PFSK-1 (cell line): ENCODE data around the gene NEUROG2.

Experiments
- FOXP2 ChIP-seq: optimal IDR thresholded peaks from 2 replicates; pipeline ENCODE3; 2011; ENCODE audit warnings: borderline replicate concordance, control low read depth, inconsistent platforms; ENCODE audit not compliant: insufficient read depth; ENCODE audit errors: extremely low read length, extremely low read depth
- POLR2AphosphoS5 ChIP-seq: IDR thresholded peaks from 2 replicates; pipeline ENCODE4 v1.6.1; 2012; ENCODE audit warnings: low read depth, mild to moderate bottlenecking, control low read depth, low read length, moderate library complexity
- SIN3A ChIP-seq: IDR thresholded peaks from 2 replicates; pipeline ENCODE4 v1.6.1; 2012; ENCODE audit warnings: mild to moderate bottlenecking, low read length, moderate library complexity, borderline replicate concordance; ENCODE audit not compliant: insufficient read depth
- TAF1 ChIP-seq: IDR thresholded peaks from 2 replicates; pipeline ENCODE4 v1.6.1; 2012; ENCODE audit warnings: low read length, control low read depth, borderline replicate concordance; ENCODE audit not compliant: insufficient read depth
- TF ChIP-seq, protein P1 (sequence below), 2 experiments: IDR thresholded peaks; 2 replicates each; pipeline versions ENCODE4 v1.6.1 to v1.8.0; 2011 to 2012; ENCODE audit warnings: low read depth in 2 of 2, low read length in 2 of 2, control low read depth in 1 of 2, inconsistent platforms in 1 of 2, mild to moderate bottlenecking in 1 of 2, moderate library complexity in 1 of 2; ENCODE audit not compliant: insufficient read depth in 1 of 2

The NEUROG2 gene

GRCh38 chr4:112514647-112515197 is 1.3 kb downstream of the NEUROG2 start:
- TF ChIP-seq POLR2AphosphoS5 (no peak), FOXP2 (no peak), SIN3A (no peak), TAF1 (no peak)
- TF ChIP-seq, protein P1, sequence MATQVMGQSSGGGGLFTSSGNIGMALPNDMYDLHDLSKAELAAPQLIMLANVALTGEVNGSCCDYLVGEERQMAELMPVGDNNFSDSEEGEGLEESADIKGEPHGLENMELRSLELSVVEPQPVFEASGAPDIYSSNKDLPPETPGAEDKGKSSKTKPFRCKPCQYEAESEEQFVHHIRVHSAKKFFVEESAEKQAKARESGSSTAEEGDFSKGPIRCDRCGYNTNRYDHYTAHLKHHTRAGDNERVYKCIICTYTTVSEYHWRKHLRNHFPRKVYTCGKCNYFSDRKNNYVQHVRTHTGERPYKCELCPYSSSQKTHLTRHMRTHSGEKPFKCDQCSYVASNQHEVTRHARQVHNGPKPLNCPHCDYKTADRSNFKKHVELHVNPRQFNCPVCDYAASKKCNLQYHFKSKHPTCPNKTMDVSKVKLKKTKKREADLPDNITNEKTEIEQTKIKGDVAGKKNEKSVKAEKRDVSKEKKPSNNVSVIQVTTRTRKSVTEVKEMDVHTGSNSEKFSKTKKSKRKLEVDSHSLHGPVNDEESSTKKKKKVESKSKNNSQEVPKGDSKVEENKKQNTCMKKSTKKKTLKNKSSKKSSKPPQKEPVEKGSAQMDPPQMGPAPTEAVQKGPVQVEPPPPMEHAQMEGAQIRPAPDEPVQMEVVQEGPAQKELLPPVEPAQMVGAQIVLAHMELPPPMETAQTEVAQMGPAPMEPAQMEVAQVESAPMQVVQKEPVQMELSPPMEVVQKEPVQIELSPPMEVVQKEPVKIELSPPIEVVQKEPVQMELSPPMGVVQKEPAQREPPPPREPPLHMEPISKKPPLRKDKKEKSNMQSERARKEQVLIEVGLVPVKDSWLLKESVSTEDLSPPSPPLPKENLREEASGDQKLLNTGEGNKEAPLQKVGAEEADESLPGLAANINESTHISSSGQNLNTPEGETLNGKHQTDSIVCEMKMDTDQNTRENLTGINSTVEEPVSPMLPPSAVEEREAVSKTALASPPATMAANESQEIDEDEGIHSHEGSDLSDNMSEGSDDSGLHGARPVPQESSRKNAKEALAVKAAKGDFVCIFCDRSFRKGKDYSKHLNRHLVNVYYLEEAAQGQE (IDR thresholded peaks at IDR 0.05; ENCODE audit: insufficient read depth in 1 of 2, low read depth in 2 of 2, low read length in 2 of 2): no peak

- TF ChIP-seq TAF1 (no peak), POLR2AphosphoS5 (no peak)
Observed at GRCh38 chr4:112513971-112514646, 1.9 kb downstream of the NEUROG2 start.

GRCh38 chr4:112511803-112512118 is 4.2 kb downstream of the NEUROG2 start:
- TF ChIP-seq SIN3A (no peak), TAF1 (no peak), POLR2AphosphoS5 (no peak), FOXP2 (no peak)
- TF ChIP-seq, protein P1 (IDR thresholded peaks at IDR 0.05; ENCODE audit: insufficient read depth in 1 of 2, low read depth in 2 of 2, low read length in 2 of 2): no peak

DNA sequence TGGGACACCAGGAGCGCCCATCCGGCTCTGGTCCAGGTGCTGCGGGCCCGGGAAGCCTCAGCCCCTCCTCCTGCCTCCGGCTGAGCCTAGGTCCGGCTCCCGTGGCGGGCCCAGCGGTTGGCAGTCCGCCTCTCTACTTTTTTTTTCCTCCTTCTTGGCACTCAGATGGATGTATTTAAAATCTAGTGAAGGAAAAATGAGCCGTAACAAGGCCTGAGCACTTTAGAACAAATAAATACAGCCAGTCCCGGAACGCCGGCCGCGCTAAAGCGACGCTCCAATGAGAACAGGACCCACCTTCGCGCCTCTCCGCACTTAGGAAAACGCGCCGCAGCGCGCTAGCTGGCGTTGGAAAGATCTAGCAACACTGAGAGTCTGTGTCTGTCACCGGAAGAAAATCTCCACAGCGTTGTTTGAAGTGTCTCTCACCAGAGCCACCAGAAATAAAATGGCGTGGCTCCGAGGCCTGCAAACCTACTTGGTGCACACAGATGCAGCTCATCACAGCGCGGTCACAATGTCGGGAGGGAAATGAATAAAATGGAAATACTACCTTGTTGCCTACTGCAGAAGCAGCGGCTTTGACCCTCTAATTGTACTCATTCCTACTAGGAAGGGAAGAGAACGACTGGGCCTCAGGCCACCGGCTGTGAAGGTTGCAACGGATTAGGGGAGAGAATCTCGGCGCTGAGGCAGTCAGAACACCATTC is 4.7 kb downstream of the NEUROG2 start:
- TF ChIP-seq POLR2AphosphoS5: no peak
- no peak for TF ChIP-seq SIN3A
- TF ChIP-seq TAF1: no peak
- TF ChIP-seq FOXP2: no peak
- TF ChIP-seq, protein P1 (IDR thresholded peaks at IDR 0.05; ENCODE audit: insufficient read depth in 1 of 2, low read depth in 2 of 2, low read length in 2 of 2): no peak

GRCh38 chr4:112510291-112511092 is 5.5 kb downstream of the NEUROG2 start:
- no peak for TF ChIP-seq SIN3A
- no peak for TF ChIP-seq FOXP2
- TF ChIP-seq, protein P1 (IDR thresholded peaks at IDR 0.05; ENCODE audit: insufficient read depth in 1 of 2, low read depth in 2 of 2, low read length in 2 of 2): no peak
- no peak for TF ChIP-seq TAF1
- no peak for TF ChIP-seq POLR2AphosphoS5
